Panc1 (cell line): ENCODE measurements around the gene RNF133. TPM values are rescaled to one million over a fixed set of nuclear protein-coding genes. Genes with fewer than 3 reads are reported as not detected.

Experiments used
- ATAC-seq: fragments of 200-7000 bp; cut with Tn5 transposase; 2 replicates; pipeline ENCODE4 v1.9.1; 2020; ENCODE audit warnings: mild to moderate bottlenecking, moderate library complexity
- BruUV-seq: library from RNA; stranded (reverse); fragments of 400-500 nt; replicated peaks from 2 replicates; lab custom pipeline; 2021; lab: Mats Ljungman, UMichigan
- CTCF ChIA-PET: fragments of 300-600 bp; sonication (Branson Sonifier 250); formaldehyde crosslinking; loops from one replicate; lab custom pipeline; 2022; ENCODE audit warnings: antibody characterized with exemption; lab: Charles Lee
- POLR2A ChIA-PET: fragments of 300-600 bp; sonication (Branson Sonifier 250); formaldehyde crosslinking; loops from one replicate; lab custom pipeline; 2022; ENCODE audit warnings: antibody characterized with exemption; lab: Charles Lee
- DNase-seq: peaks from one replicate; pipeline ENCODE4 v3.0.0-alpha.2; 2010; ENCODE audit warnings: low read depth, low spot score
- H3K27ac ChIP-seq: 2 replicates; pipeline ENCODE4 v1.5.1; 2011; ENCODE audit warnings: mild to moderate bottlenecking, low read length, inconsistent platforms
- H3K27me3 ChIP-seq: fragments of 200-500 bp; sonication (Bioruptor generic); 2 replicates; pipeline ENCODE4 v1.6.0; 2014; ENCODE audit warnings: low read length, inconsistent platforms; ENCODE audit not compliant: control insufficient read depth, insufficient read depth
- H3K36me3 ChIP-seq: fragments of 200-500 bp; sonication (Bioruptor generic); 2 replicates; pipeline ENCODE4 v1.5.1; 2014; ENCODE audit warnings: inconsistent platforms, mild to moderate bottlenecking, low read length, moderate library complexity; ENCODE audit not compliant: control insufficient read depth, insufficient read depth
- H3K4me1 ChIP-seq: 2 replicates; pipeline ENCODE4 v1.5.1; 2011; ENCODE audit warnings: inconsistent platforms, mild to moderate bottlenecking, low read length, moderate library complexity; ENCODE audit not compliant: control insufficient read depth, insufficient read depth
- H3K4me3 ChIP-seq, 2 experiments: 2 replicates each; pipeline ENCODE4 v1.5.1; 2011 to 2012; ENCODE audit warnings: low read depth in 2 of 2, low read length in 2 of 2, mild to moderate bottlenecking in 2 of 2, inconsistent platforms in 1 of 2, moderate library complexity in 1 of 2
- H3K9me3 ChIP-seq: fragments of 200-500 bp; sonication (Bioruptor generic); 2 replicates; pipeline ENCODE4 v1.5.1; 2014; ENCODE audit warnings: low read depth, mild to moderate bottlenecking, inconsistent platforms, low read length, moderate library complexity; ENCODE audit not compliant: control insufficient read depth, insufficient read depth
- CTCF ChIP-seq: fragments of 450-650 bp; IDR thresholded peaks from 2 replicates; pipeline ENCODE4 v1.5.1; 2017; ENCODE audit warnings: mild to moderate bottlenecking
- POLR2AphosphoS5 ChIP-seq: IDR thresholded peaks from 2 replicates; pipeline ENCODE4 v1.6.1; 2012; ENCODE audit warnings: mild to moderate bottlenecking, low read depth, low read length, moderate library complexity
- REST ChIP-seq, 2 experiments: IDR thresholded peaks; 2 replicates each; pipeline ENCODE4 v1.6.1; 2011 to 2012; ENCODE audit warnings: low read depth in 2 of 2, control low read depth in 1 of 2, low read length in 1 of 2, mild to moderate bottlenecking in 1 of 2, moderate library complexity in 1 of 2; ENCODE audit not compliant: insufficient read depth in 1 of 2
- SIN3A ChIP-seq: IDR thresholded peaks from 2 replicates; pipeline ENCODE4 v1.6.1; 2012; ENCODE audit warnings: low read depth, mild to moderate bottlenecking, low read length, moderate library complexity, borderline replicate concordance; ENCODE audit not compliant: insufficient read depth
- TCF7L2 ChIP-seq: IDR thresholded peaks from 2 replicates; pipeline ENCODE4 v1.6.1; 2011; ENCODE audit warnings: mild to moderate bottlenecking, low read depth, low read length, inconsistent platforms
- in situ Hi-C: cut with HindIII; loops from 2 replicates; pipeline ENCODE4 v1.10.0; 2016; ENCODE audit warnings: low sequenced_read_pairs, low pct_unique_long_range_greater_than_20kb
- intact Hi-C: fragments of 100-400 bp; cut with micrococcal nuclease; formaldehyde crosslinking; loops from one replicate; pipeline ENCODE4 v1.10.0; 2022; ENCODE audit not compliant: unreplicated experiment
- total RNA-seq: library from RNA; stranded (reverse); gene quantifications from one replicate; pipeline ENCODE4 v1.2.1, GENCODE V29; 2021; ENCODE audit not compliant: unreplicated experiment

RNF133 gene
- total RNA-seq, 1 experiment from 2014 or later: not detected

GRCh38 chr7:122673951-122674350 is 25.0 kb downstream of the RNF133 start:
- H3K36me3 ChIP-seq: no peaks in the 10 kb centered on the region
- no peak for ATAC-seq
- H3K9me3 ChIP-seq: no peaks in the 10 kb centered on the region
- no peaks in the 10 kb centered on the region for H3K4me1 ChIP-seq
- intact Hi-C loops (no loop called here), in situ Hi-C loops (no loop called here)
- no peak for DNase-seq
- no peak overlapping the region for H3K4me3 ChIP-seq
- TF ChIP-seq SIN3A (no peak), TCF7L2 (no peak), CTCF (no peak), POLR2AphosphoS5 (no peak), REST (IDR thresholded peaks at IDR 0.05; ENCODE audit: insufficient read depth in 1 of 2, low read depth in 2 of 2, low read length in 1 of 2) (no peak)
- no TSS peak for BruUV-seq
- no peak overlapping the region for H3K27ac ChIP-seq
- CTCF ChIA-PET: no interaction called here
- POLR2A ChIA-PET: no interaction called here
- no peaks in the 10 kb centered on the region for H3K27me3 ChIP-seq

GRCh38 chr7:122672536-122672935 is 26.4 kb downstream of the RNF133 start:
- H3K4me3 ChIP-seq: no peak overlapping the region
- no peaks in the 10 kb centered on the region for H3K9me3 ChIP-seq
- no TSS peak for BruUV-seq
- intact Hi-C loops (no loop called here), in situ Hi-C loops (no loop called here)
- POLR2A ChIA-PET: no interaction called here
- no peaks in the 10 kb centered on the region for H3K36me3 ChIP-seq
- no peak overlapping the region for H3K27ac ChIP-seq
- no peak for TF ChIP-seq REST (IDR thresholded peaks at IDR 0.05; ENCODE audit: insufficient read depth in 1 of 2, low read depth in 2 of 2, low read length in 1 of 2)
- CTCF ChIA-PET: no interaction called here
- H3K4me1 ChIP-seq: no peaks in the 10 kb centered on the region
- DNase-seq: no peak
- no peak for ATAC-seq
- H3K27me3 ChIP-seq: no peaks in the 10 kb centered on the region
